HG02642 (cell line): ENCODE results near the gene CEND1.

Experiments
- ATAC-seq: cut with Tn5 transposase; IDR thresholded peaks from one replicate; pipeline ENCODE4 v1.9.1; 2021; ENCODE audit warnings: mild to moderate bottlenecking; ENCODE audit not compliant: unreplicated experiment, poor library complexity

CEND1 gene

GRCh38 chr11:827897-828192 is 38.0 kb upstream of the CEND1 start, which contains the start of gene CRACR2B:
TSS of gene CRACR2B (plus strand) at chr11:827919. CDS start at chr11:828608, 689 bp downstream.
- no peak for ATAC-seq

- peak; percentile 45 for ATAC-seq
These were observed 37.4 kb upstream of the CEND1 start for GRCh38 chr11:827146-827896.

- ATAC-seq = no peak
These were observed 36.9 kb upstream of the CEND1 start for GRCh38 chr11:826836-827145.

GRCh38 chr11:826227-826621 is 36.3 kb upstream of the CEND1 start:
- no peak for ATAC-seq

GRCh38 chr11:825366-826226 is 35.7 kb upstream of the CEND1 start:
- no peak for ATAC-seq

GRCh38 chr11:824942-825341 is 35.1 kb upstream of the CEND1 start:
- ATAC-seq = no peak

- no peak for ATAC-seq
These were observed 34.5 kb upstream of the CEND1 start for GRCh38 chr11:824292-824880.

GRCh38 chr11:823441-824291 is 33.8 kb upstream of the CEND1 start:
- no peak for ATAC-seq

- ATAC-seq = no peak
These were observed 31.9 kb upstream of the CEND1 start for GRCh38 chr11:821512-822371.

- no peak for ATAC-seq
These were observed 31.0 kb upstream of the CEND1 start for GRCh38 chr11:820655-821511.

- peak; percentile 70 for ATAC-seq
These were observed 30.2 kb upstream of the CEND1 start for GRCh38 chr11:819943-820649.

- peak; percentile 71 for ATAC-seq
These were observed 29.4 kb upstream of the CEND1 start for GRCh38 chr11:819129-819931.

- peak; percentile 0 for ATAC-seq
These were observed 28.7 kb upstream of the CEND1 start, which contains the start of gene PNPLA2 for GRCh38 chr11:818396-819128. TSS of gene PNPLA2 (plus strand) at chr11:818914. CDS start at chr11:819719, 805 bp downstream.

GRCh38 chr11:816433-816779 is 26.5 kb upstream of the CEND1 start:
- no peak for ATAC-seq

GRCh38 chr11:815675-816432 is 26.0 kb upstream of the CEND1 start:
- no peak for ATAC-seq
